GM20000 (cell line): ENCODE measurements around the gene OXNAD1.

Experiments
- DNase-seq: peaks from one replicate; pipeline ENCODE4 v3.0.0; 2012; ENCODE audit warnings: low spot score
- CTCF ChIP-seq: IDR thresholded peaks from 2 replicates; pipeline ENCODE4 v1.5.1; 2012; ENCODE audit warnings: mild to moderate bottlenecking, control low read depth; ENCODE audit errors: extremely low read depth, missing control alignments

Gene OXNAD1

GRCh38 chr3:16311960-16312451 is 47.0 kb downstream of the OXNAD1 start:
- TF ChIP-seq CTCF: no peak
- DNase-seq: peak; percentile 50

GRCh38 chr3:16313886-16314645 is 49.1 kb downstream of the OXNAD1 start:
- DNase-seq: no peak
- TF ChIP-seq CTCF: no peak

GRCh38 chr3:16315623-16316022 is 50.6 kb downstream of the OXNAD1 start:
- DNase-seq: no peak
- no peak for TF ChIP-seq CTCF

GRCh38 chr3:16316396-16316795 is 51.4 kb downstream of the OXNAD1 start:
- DNase-seq: no peak
- TF ChIP-seq CTCF: no peak

- DNase-seq: no peak
- no peak for TF ChIP-seq CTCF
Observed at GRCh38 chr3:16316847-16317560, 52.0 kb downstream of the OXNAD1 start.

- no peak for TF ChIP-seq CTCF
- DNase-seq: no peak
Observed at GRCh38 chr3:16317561-16317945, 52.5 kb downstream of the OXNAD1 start.

- TF ChIP-seq CTCF: no peak
- no peak for DNase-seq
Observed at GRCh38 chr3:16318176-16318575, 53.2 kb downstream of the OXNAD1 start.
